GM21367 (cell line): Measurements from ENCODE around the gene PFKP.
"Not testable (repeated sequence)": the region's sequence is repeated elsewhere in the genome, so short reads cannot be mapped to it uniquely, and the experiment has no call there.

Source experiments
- ATAC-seq: cut with Tn5 transposase; IDR thresholded peaks from one replicate; pipeline ENCODE4 v1.9.1; 2021; ENCODE audit not compliant: unreplicated experiment

The PFKP gene

GRCh38 chr10:3096149-3096548 is 28.8 kb downstream of the PFKP start:
- ATAC-seq, result no peak

- ATAC-seq, result no peak
These were observed 29.8 kb downstream of the PFKP start for GRCh38 chr10:3097160-3097559.

- no peak for ATAC-seq
These were observed 31.3 kb downstream of the PFKP start for GRCh38 chr10:3098689-3099088.

- no peak for ATAC-seq
These were observed 32.1 kb downstream of the PFKP start for GRCh38 chr10:3099291-3100092.

GRCh38 chr10:3100093-3100792 is 32.9 kb downstream of the PFKP start:
- no peak for ATAC-seq

- no peak for ATAC-seq
These were observed 33.7 kb downstream of the PFKP start for GRCh38 chr10:3100856-3101640.

- no peak for ATAC-seq
These were observed 35.5 kb downstream of the PFKP start for GRCh38 chr10:3102720-3103427.

GRCh38 chr10:3103646-3104045 is 36.3 kb downstream of the PFKP start:
- ATAC-seq, result no peak

- no peak for ATAC-seq
These were observed 37.0 kb downstream of the PFKP start for GRCh38 chr10:3104251-3104918.

GRCh38 chr10:3105166-3105565 is 37.8 kb downstream of the PFKP start:
- ATAC-seq, result no peak

- no peak for ATAC-seq
These were observed 38.6 kb downstream of the PFKP start for GRCh38 chr10:3105905-3106304.

GRCh38 chr10:3106328-3106727 is 39.0 kb downstream of the PFKP start:
- not testable (repeated sequence) for ATAC-seq

GRCh38 chr10:3106928-3107425 is 39.6 kb downstream of the PFKP start:
- no peak for ATAC-seq

GRCh38 chr10:3107426-3107961 is 40.1 kb downstream of the PFKP start:
- ATAC-seq, result no peak

- no peak for ATAC-seq
These were observed 40.7 kb downstream of the PFKP start for GRCh38 chr10:3108033-3108432.

- no peak for ATAC-seq
These were observed 41.3 kb downstream of the PFKP start for GRCh38 chr10:3108575-3109105.

GRCh38 chr10:3109196-3109595 is 41.8 kb downstream of the PFKP start:
- no peak for ATAC-seq

GRCh38 chr10:3109633-3110032 is 42.3 kb downstream of the PFKP start:
- ATAC-seq, result no peak

GRCh38 chr10:3110782-3111620 is 43.7 kb downstream of the PFKP start:
- no peak for ATAC-seq
